Measurements from ENCODE around the gene KLHL41. TPM values are rescaled to one million over a fixed set of nuclear protein-coding genes. Genes with fewer than 3 reads are reported as not detected.

Gene KLHL41
- total and polyA plus RNA-seq, 10 of the 15 experiments (the other 5 are each of a cell fraction or from before 2014, with no cell fraction given) = 0.03 to 0.38 (median 0.10) TPM; not detected in 3

- ATAC-seq (no peak), FAIRE-seq (no peak), DNase-seq (ENCODE audit: low read depth, low spot score) (no peak)
- H3K9me3 ChIP-seq (replicated peaks; ENCODE audit: control insufficient read depth, insufficient read depth, low read length) = no peaks in the 10 kb centered on the region
- ChIA-PET SMC1A (ENCODE audit: uncharacterized antibody, unreplicated experiment) (no interaction called here), POLR2A (interaction anchor here (0.6 kb wide), 1 partner anchor 74 kb away, joined by 3 read pairs; no protein-coding TSS in a partner anchor), RAD21 (ENCODE audit: unreplicated experiment) (no interaction called here), CTCF (interaction anchor here (1.3 kb wide), 1 partner anchor 40 kb away, joined by 3 read pairs; no protein-coding TSS in a partner anchor)
- WGBS (ENCODE audit: insufficient coverage, insufficient replicate concordance, low lambda C conversion rate, missing lambda C conversion rate) = 97% methylated on average over 2 of the region's 2 CpGs
- H2AFZ ChIP-seq (ENCODE audit: control insufficient read depth, low read depth, low read length) = no peak overlapping the region
- peaks cover 0 to 20% of the 10 kb centered on the region in 2 experiments; a peak in 2 of 4 replicates for H3K36me3 ChIP-seq (ENCODE audit: control insufficient read depth in 2 of 2, insufficient read depth in 2 of 2, low read length in 1 of 2)
- intact Hi-C loops (cut with micrococcal nuclease; ENCODE audit: unreplicated experiment) = loop anchor here (10.0 kb wide), 1 partner anchor 269 kb away; the partner anchor contains the start of gene SSB
- TF ChIP-seq SREBF2 (IDR thresholded peaks at IDR 0.05; ENCODE audit: low read length) (no peak), CBX5 (IDR thresholded peaks at IDR 0.05; ENCODE audit: low read depth) (no peak), LARP7 (IDR thresholded peaks at IDR 0.05) (no peak), NBN (IDR thresholded peaks at IDR 0.05) (no peak), TCF7 (IDR thresholded peaks at IDR 0.05; ENCODE audit: borderline replicate concordance) (no peak), STAT1 (conservative IDR thresholded peaks at IDR 0.05) (no peak)
- no peak overlapping the region for H3K4me2 ChIP-seq (ENCODE audit: control insufficient read depth, insufficient read depth)
- H3K27ac ChIP-seq (ENCODE audit: control insufficient read depth, insufficient read depth) = no peak overlapping the region
- H3K79me2 ChIP-seq (ENCODE audit: control insufficient read depth, insufficient read depth, low read length) = no peaks in the 10 kb centered on the region
- no peak overlapping the region for H3K9ac ChIP-seq (ENCODE audit: control insufficient read depth, insufficient read depth, low read length)
- no peak overlapping the region for H3K4me3 ChIP-seq
- no peaks in the 10 kb centered on the region for H4K20me1 ChIP-seq (ENCODE audit: control insufficient read depth, insufficient read depth)
- no peaks in the 10 kb centered on the region for H3K27me3 ChIP-seq (replicated peaks in 1 of 2; ENCODE audit: control insufficient read depth in 2 of 2, insufficient read depth in 2 of 2, low read length in 1 of 2)
- H3K4me1 ChIP-seq (ENCODE audit: control insufficient read depth, insufficient read depth, low read length) = no peaks in the 10 kb centered on the region
- no TSS peak for BruUV-seq (replicated peaks)
- in situ Hi-C loops (cut with MboI) = no loop called here
Measured at GRCh38 chr2:169525434-169525833, 15.9 kb downstream of the KLHL41 start.

GRCh38 chr2:169526451-169526850, 16.9 kb downstream of the KLHL41 start:
- no peak for DNase-seq (ENCODE audit: low read depth, low spot score)
- no peak overlapping the region for H3K27ac ChIP-seq (ENCODE audit: control insufficient read depth, insufficient read depth)
- H3K4me1 ChIP-seq (ENCODE audit: control insufficient read depth, insufficient read depth, low read length) = no peaks in the 10 kb centered on the region
- intact Hi-C loops (cut with micrococcal nuclease; ENCODE audit: unreplicated experiment) = loop anchor here (10.0 kb wide), 1 partner anchor 268 kb away; the partner anchor contains the start of gene SSB
- H3K79me2 ChIP-seq (ENCODE audit: control insufficient read depth, insufficient read depth, low read length) = no peaks in the 10 kb centered on the region
- ATAC-seq = no peak
- no peak for FAIRE-seq
- SMC1A ChIA-PET (ENCODE audit: uncharacterized antibody, unreplicated experiment) = no interaction called here
- H3K36me3 ChIP-seq (ENCODE audit: control insufficient read depth in 2 of 2, insufficient read depth in 2 of 2, low read length in 1 of 2) = peaks cover 0 to 20% of the 10 kb centered on the region in 2 experiments; a peak in 2 of 4 replicates
- H2AFZ ChIP-seq (ENCODE audit: control insufficient read depth, low read depth, low read length) = no peak overlapping the region
- POLR2A ChIA-PET = no interaction called here
- in situ Hi-C loops (cut with MboI) = no loop called here
- H3K4me3 ChIP-seq = no peak overlapping the region
- no peak overlapping the region for H3K9ac ChIP-seq (ENCODE audit: control insufficient read depth, insufficient read depth, low read length)
- no TSS peak for BruUV-seq (replicated peaks)
- no peaks in the 10 kb centered on the region for H3K9me3 ChIP-seq (replicated peaks; ENCODE audit: control insufficient read depth, insufficient read depth, low read length)
- CTCF ChIA-PET = interaction anchor here (0.6 to 0.8 kb wide), 2 partner anchors 268 to 402 kb away, joined by 3 read pairs; no protein-coding TSS in a partner anchor
- no peaks in the 10 kb centered on the region for H3K27me3 ChIP-seq (replicated peaks in 1 of 2; ENCODE audit: control insufficient read depth in 2 of 2, insufficient read depth in 2 of 2, low read length in 1 of 2)
- no peak overlapping the region for H3K4me2 ChIP-seq (ENCODE audit: control insufficient read depth, insufficient read depth)
- RAD21 ChIA-PET (ENCODE audit: unreplicated experiment) = no interaction called here
- no peaks in the 10 kb centered on the region for H4K20me1 ChIP-seq (ENCODE audit: control insufficient read depth, insufficient read depth)
- TF ChIP-seq NFXL1 (IDR thresholded peaks at IDR 0.05; ENCODE audit: borderline replicate concordance) = no peak
- TF ChIP-seq RELA (IDR thresholded peaks at IDR 0.05; ENCODE audit: borderline replicate concordance, partially characterized antibody) = no peak
- TF ChIP-seq STAT3 (IDR thresholded peaks at IDR 0.05; ENCODE audit: low read depth, low read length) = no peak
- TF ChIP-seq CREM (IDR thresholded peaks at IDR 0.05; ENCODE audit: low read depth) = no peak
- TF ChIP-seq CBX3 (IDR thresholded peaks at IDR 0.05; ENCODE audit: borderline replicate concordance, low read depth) = no peak
- no peak for TF ChIP-seq STAT1 (conservative IDR thresholded peaks at IDR 0.05)
- TF ChIP-seq SREBF1 (IDR thresholded peaks at IDR 0.05; ENCODE audit: low read length) = no peak
- TF ChIP-seq HCFC1 (IDR thresholded peaks at IDR 0.05; ENCODE audit: low read length) = no peak
- TF ChIP-seq USF1 (IDR thresholded peaks at IDR 0.05; ENCODE audit: borderline replicate concordance, extremely low read length, insufficient read depth, low read depth, low read length) = no peak
- no peak for TF ChIP-seq SMARCA5 (IDR thresholded peaks at IDR 0.05)
- no peak for TF ChIP-seq NR2C1 (IDR thresholded peaks at IDR 0.05)

Data from GM12878 (cell line).